Activated gamma-delta T cell treated with Interleukin-2 at 50 U/mL for 16 hours (primary cell): ENCODE results near the gene QTRT2.

Experiments used
- DNase-seq: peaks from one replicate; pipeline ENCODE4 v3.0.0-alpha.2; 2020

The QTRT2 gene

GRCh38 chr3:114079761-114080160, 23.2 kb downstream of the QTRT2 start:
- DNase-seq = no peak

- no peak for DNase-seq
Measured at GRCh38 chr3:114080201-114080600, 23.7 kb downstream of the QTRT2 start.

GRCh38 chr3:114081037-114081436, 24.5 kb downstream of the QTRT2 start:
- DNase-seq = no peak

- DNase-seq = no peak
Measured at GRCh38 chr3:114083112-114083511, 26.6 kb downstream of the QTRT2 start.

GRCh38 chr3:114086356-114086755, 29.8 kb downstream of the QTRT2 start:
- DNase-seq = no peak

GRCh38 chr3:114089675-114090074, 33.1 kb downstream of the QTRT2 start:
- no peak for DNase-seq

GRCh38 chr3:114092151-114093015, 35.8 kb downstream of the QTRT2 start:
- DNase-seq = no peak

GRCh38 chr3:114093016-114093380, 36.5 kb downstream of the QTRT2 start:
- no peak for DNase-seq

- DNase-seq = no peak
Measured at GRCh38 chr3:114093596-114093995, 37.1 kb downstream of the QTRT2 start.

- DNase-seq = no peak
Measured at GRCh38 chr3:114095796-114096195, 39.3 kb downstream of the QTRT2 start.

GRCh38 chr3:114101101-114101500, 44.6 kb downstream of the QTRT2 start:
- DNase-seq = no peak

- DNase-seq = no peak
Measured at GRCh38 chr3:114103181-114103580, 46.6 kb downstream of the QTRT2 start.

- DNase-seq = no peak
Measured at GRCh38 chr3:114103858-114104257, 47.3 kb downstream of the QTRT2 start.

- DNase-seq = no peak
Measured at GRCh38 chr3:114104414-114104813, 47.9 kb downstream of the QTRT2 start.

- no peak for DNase-seq
Measured at GRCh38 chr3:114108137-114108536, 51.6 kb downstream of the QTRT2 start.

- DNase-seq = no peak
Measured at GRCh38 chr3:114110439-114110838, 53.9 kb downstream of the QTRT2 start.

GRCh38 chr3:114111060-114111770, 54.7 kb downstream of the QTRT2 start:
- DNase-seq = no peak

- DNase-seq = no peak
Measured at GRCh38 chr3:114112696-114113095, 56.2 kb downstream of the QTRT2 start.

GRCh38 chr3:114114719-114115118, 58.2 kb downstream of the QTRT2 start:
- no peak for DNase-seq

- no peak for DNase-seq
Measured at GRCh38 chr3:114115143-114115542, 58.6 kb downstream of the QTRT2 start.

- no peak for DNase-seq
Measured at GRCh38 chr3:114119776-114120175, 63.2 kb downstream of the QTRT2 start.

- DNase-seq = no peak
Measured at GRCh38 chr3:114120211-114120610, 63.7 kb downstream of the QTRT2 start.

- DNase-seq = no peak
Measured at GRCh38 chr3:114122027-114122709, 65.6 kb downstream of the QTRT2 start.

GRCh38 chr3:114126461-114126860, 69.9 kb downstream of the QTRT2 start:
- DNase-seq = no peak
